Endometrial microvascular endothelial cells (primary cell): ENCODE data around the gene FAM81A. TPM values are rescaled to one million over a fixed set of nuclear protein-coding genes. Genes with fewer than 3 reads are reported as not detected.

Experiments used
- in situ Hi-C: cut with HindIII; loops from 2 replicates; pipeline ENCODE4 v1.10.0; 2017; ENCODE audit warnings: low sequenced_read_pairs, low pct_unique_long_range_greater_than_20kb; ENCODE audit errors: inconsistent ontology term
- total RNA-seq: library from RNA; depleted of rRNA; stranded (reverse); fragments of >200 nt; gene quantifications from one replicate; pipeline ENCODE4 v1.2.3, GENCODE V29; 2015; ENCODE audit errors: inconsistent ontology term

Gene FAM81A
- total RNA-seq, 1 donor from 2014 or later, result 0.28 TPM

GRCh38 chr15:59557581-59557980 lies 119.6 kb downstream of the FAM81A start:
- in situ Hi-C loops, result no loop called here

GRCh38 chr15:59558851-59559250 lies 120.9 kb downstream of the FAM81A start:
- in situ Hi-C loops, result no loop called here

GRCh38 chr15:59561547-59561946 lies 123.6 kb downstream of the FAM81A start:
- in situ Hi-C loops, result no loop called here

GRCh38 chr15:59562448-59563186 lies 124.6 kb downstream of the FAM81A start:
- in situ Hi-C loops, result no loop called here

- in situ Hi-C loops, result no loop called here
Measured at GRCh38 chr15:59565299-59565698, 127.3 kb downstream of the FAM81A start.

- in situ Hi-C loops, result no loop called here
Measured at GRCh38 chr15:59567324-59567723, 129.3 kb downstream of the FAM81A start.

GRCh38 chr15:59569477-59569876 lies 131.5 kb downstream of the FAM81A start:
- in situ Hi-C loops, result no loop called here

- in situ Hi-C loops, result no loop called here
Measured at GRCh38 chr15:59570315-59570714, 132.3 kb downstream of the FAM81A start.

GRCh38 chr15:59571606-59572005 lies 133.6 kb downstream of the FAM81A start:
- in situ Hi-C loops, result no loop called here

Other genes with a start within 250 kb of the FAM81A start
- gene LDHAL6B, start 231.3 kb upstream of the FAM81A start, total RNA-seq, result not detected
- gene MYO1E, start 65.3 kb upstream of the FAM81A start, total RNA-seq, result 120 TPM
- gene GCNT3, start 173.6 kb downstream of the FAM81A start, total RNA-seq, result not detected
- gene GTF2A2, start 219.3 kb downstream of the FAM81A start, total RNA-seq, result 36.7 TPM